ENCODE data around the gene BHLHE23.
"Not testable (repeated sequence)": the region's sequence is repeated elsewhere in the genome, so short reads cannot be mapped to it uniquely, and the experiment has no call there.

The BHLHE23 gene

DNA sequence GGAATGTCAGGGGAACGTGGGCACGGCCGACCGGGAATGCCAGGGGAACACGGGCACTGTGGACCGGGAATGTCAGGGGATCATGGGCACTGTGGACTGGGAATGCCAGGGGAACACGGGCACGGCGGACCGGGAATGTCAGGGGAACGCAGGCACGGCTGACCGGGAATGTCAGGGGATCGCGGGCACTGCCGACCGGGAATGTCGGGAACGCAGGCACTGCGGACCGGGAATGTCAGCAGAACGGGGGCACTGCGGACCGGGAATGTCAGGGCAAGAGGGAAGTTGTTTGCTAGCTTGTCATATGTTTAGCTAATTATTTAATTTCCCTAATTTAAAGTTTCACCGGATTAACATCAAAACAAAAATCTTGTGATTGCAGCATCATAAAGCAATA, 37.4 kb upstream of the BHLHE23 start:
- in situ Hi-C loops (cut with HindIII; ENCODE audit: low sequenced_read_pairs), result no loop called here

DNA sequence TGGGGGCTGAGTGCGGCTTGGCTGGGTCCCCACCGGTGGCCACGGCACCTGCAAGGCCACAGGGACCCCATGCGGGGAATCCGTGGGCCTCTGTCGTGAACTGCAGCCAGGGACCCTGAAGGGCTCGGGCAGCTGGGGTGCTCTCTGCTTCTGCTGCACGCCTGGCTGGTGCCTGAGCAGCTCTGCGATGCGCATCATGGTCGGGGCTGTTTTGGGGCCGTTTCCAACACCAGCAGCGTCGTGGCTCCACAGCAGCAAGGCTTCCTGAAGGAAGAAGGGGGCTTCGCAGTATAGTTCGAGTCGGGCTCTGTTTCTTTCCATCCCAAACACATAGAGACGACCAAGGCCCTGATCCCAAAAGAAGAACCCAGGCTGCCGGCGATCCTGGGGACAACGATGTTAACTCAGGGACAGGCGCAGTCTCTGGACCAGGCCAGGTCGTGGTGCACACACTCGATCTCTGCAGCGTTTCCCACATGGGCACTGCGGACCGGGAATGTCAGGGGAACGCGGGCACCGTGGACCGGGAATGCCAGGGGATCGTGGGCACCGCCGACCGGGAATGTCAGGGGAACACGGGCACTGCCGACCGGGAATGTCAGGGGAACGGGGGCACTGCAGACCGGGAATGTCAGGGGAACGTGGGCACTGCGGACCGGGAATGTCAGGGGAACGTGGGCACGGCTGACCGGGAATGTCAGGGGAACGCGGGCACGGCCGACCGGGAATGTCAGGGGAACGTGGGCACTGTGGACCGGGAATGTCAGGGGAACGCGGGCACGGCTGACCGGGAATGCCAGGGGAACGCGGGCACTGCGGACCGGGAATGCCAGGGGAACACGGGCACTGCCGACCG, 36.8 kb upstream of the BHLHE23 start:
- in situ Hi-C loops (cut with HindIII; ENCODE audit: low sequenced_read_pairs), result no loop called here

DNA sequence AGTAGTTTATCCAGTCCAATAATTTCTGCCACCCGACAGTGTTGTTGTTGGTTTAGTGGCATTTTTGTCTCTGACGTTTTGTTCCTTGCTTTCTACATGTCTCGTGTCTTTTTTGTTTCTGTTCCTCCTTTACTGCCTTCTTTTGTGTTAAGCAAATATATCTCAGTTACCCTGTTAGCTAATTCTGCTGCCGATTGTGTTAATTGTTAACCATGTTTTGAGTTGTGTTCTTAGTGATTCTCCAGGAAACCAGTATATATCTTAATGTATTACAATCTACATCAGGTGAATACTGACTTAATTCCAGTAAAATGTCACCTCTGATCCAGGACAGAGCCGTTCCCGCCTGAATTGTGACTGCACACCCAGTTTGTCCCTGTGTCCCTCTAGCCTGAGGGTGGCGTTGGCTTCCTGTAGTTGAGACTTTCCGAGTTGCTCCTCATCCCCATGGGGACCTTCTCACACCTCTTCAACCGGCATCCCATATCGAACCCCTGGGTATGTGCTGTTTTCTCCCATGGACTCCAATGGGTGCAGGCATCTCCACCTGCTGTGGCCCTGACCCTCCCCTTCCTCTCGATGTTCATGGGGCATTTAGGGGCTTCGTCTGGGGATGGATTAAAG, 35.8 kb upstream of the BHLHE23 start:
- in situ Hi-C loops (cut with HindIII; ENCODE audit: low sequenced_read_pairs), result no loop called here

DNA sequence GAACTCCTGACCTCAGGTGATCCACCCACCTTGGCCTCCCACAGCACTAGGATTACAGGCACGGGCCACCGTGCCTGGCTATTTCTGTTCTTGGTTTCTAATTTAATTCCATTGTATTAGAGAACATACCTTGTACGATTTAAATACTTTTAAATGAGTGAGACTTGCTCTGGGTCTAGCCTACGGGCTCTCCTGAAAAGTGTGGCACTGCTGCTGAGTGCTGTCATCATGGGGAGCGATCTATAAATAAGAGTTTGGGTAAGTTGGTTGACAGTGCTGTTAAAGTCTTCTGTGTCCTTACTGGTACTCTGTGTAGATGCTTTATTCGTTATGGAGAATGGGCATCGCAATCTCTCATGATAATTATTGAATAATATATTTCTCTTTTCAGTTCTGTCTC, 35.0 kb upstream of the BHLHE23 start:
- in situ Hi-C loops (cut with HindIII; ENCODE audit: low sequenced_read_pairs), result no loop called here

- in situ Hi-C loops (cut with HindIII; ENCODE audit: low sequenced_read_pairs), result no loop called here
Measured at GRCh38 chr20:63037669-63038268, 31.0 kb upstream of the BHLHE23 start.

GRCh38 chr20:63036291-63036690, 29.5 kb upstream of the BHLHE23 start:
- in situ Hi-C loops (cut with HindIII; ENCODE audit: low sequenced_read_pairs), result no loop called here

DNA sequence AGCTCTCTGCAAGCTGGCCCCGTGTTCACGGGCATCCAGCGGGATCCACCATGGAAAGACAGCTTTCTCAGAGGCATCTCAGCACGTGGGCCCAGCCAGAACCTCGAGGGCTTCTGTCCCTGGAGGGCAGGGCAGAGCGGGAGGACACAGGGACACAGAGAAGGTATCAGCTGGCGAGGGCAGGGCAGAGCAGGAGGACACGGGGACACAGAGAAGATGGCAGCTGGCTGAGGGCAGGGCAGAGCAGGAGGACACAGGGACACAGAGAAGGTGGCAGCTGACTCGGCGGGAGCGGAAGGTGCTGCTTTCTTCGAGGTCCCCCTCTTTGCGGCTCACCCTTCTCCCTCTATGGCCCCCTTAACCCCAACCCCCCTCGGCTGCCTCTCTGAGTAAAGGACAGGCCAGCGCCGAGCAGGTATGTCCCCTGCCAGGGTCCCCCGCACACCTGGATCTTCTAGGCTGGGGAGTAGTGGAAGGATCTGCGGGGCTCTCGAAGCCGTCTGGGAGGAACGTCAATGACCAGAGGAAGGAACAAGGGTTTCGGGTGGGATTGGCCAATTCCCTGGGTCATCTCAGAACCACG, 28.9 kb upstream of the BHLHE23 start:
- in situ Hi-C loops (cut with HindIII; ENCODE audit: low sequenced_read_pairs), result no loop called here

GRCh38 chr20:63034710-63035602, 28.2 kb upstream of the BHLHE23 start:
- in situ Hi-C loops (cut with HindIII; ENCODE audit: low sequenced_read_pairs), result not testable (repeated sequence)

DNA sequence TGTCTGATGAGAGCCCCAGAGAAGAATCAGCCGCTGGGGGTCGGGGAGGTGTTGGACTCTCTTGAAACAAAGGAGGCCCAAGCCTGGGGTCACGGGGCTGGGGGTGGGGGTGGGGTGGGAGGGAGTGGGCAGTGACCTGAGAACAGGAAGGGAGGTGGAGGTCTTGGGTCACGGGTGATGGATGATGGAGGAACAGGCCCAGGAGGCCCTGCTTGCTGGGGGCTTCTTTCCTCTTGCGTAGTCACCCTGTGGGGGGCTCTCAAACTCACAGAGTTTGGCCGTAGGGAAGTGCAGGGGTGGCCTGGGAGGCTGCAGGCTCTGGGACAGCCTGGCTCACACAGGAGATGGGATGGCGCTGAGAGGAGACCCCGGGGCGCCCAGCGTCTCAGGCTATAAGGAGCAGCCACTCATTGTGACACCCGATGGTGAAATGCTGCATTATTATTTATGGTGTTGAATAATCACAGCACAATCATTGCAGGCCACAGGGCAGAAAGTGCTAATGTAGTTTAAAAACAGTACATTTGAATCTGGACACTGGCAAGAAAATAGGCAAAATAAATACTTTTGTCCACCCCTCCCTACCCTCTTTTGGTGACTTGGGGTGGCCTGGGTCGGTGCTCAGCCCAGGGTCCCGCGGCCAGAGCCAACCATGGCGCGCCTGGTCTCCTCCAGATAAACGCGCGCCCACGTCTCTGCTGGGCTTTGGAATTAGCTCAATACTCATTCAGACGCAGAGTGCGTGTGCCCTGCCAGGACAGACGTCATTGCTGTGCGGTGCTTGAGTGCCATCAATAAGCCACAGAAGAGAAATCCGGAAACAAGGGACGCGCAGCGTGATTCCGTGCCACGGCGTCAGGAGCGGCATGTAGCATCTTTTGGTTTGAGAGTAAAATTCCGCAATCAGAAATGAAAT, 27.3 kb upstream of the BHLHE23 start:
- in situ Hi-C loops (cut with HindIII; ENCODE audit: low sequenced_read_pairs), result no loop called here

GRCh38 chr20:63032861-63033793, 26.4 kb upstream of the BHLHE23 start:
- in situ Hi-C loops (cut with HindIII; ENCODE audit: low sequenced_read_pairs), result no loop called here

DNA sequence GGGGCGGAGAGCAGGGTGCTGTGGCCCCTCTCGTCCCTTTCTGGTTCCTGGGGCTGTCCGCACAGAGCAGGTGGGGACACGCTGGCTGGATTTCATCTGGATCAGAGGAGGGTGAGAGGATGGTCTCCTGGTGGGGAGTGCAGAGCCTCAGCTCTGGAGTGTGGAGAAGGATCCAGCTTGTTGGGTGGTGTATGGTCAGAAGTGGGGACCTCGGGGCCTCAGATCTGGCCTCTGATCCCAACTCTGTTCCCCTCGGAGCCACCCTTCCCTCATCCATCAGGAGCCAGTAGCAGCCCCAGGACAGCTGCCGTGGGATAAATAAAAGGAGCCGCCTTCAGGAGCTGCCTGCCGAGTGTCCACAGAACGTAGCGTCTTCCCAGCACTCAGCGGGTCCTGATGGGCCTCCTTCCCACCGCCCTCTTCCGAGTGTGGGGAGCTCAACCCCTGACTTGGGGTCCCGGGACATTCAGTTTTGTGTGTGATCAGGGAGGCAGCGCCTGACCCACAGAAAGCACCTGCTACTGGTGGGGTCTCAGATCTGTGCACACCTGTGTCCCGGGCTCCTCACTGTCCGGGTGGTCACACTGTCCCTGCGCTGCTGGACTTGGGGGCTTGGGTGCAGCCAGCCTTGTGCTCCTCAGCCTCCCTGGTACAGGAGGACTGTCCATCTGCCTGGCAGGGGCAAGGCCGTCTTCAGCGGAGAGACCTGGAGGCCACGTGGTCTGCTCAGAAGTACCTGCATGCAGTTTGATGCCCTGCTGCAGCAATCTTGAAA, 25.4 kb upstream of the BHLHE23 start:
- in situ Hi-C loops (cut with HindIII; ENCODE audit: low sequenced_read_pairs), result no loop called here

DNA sequence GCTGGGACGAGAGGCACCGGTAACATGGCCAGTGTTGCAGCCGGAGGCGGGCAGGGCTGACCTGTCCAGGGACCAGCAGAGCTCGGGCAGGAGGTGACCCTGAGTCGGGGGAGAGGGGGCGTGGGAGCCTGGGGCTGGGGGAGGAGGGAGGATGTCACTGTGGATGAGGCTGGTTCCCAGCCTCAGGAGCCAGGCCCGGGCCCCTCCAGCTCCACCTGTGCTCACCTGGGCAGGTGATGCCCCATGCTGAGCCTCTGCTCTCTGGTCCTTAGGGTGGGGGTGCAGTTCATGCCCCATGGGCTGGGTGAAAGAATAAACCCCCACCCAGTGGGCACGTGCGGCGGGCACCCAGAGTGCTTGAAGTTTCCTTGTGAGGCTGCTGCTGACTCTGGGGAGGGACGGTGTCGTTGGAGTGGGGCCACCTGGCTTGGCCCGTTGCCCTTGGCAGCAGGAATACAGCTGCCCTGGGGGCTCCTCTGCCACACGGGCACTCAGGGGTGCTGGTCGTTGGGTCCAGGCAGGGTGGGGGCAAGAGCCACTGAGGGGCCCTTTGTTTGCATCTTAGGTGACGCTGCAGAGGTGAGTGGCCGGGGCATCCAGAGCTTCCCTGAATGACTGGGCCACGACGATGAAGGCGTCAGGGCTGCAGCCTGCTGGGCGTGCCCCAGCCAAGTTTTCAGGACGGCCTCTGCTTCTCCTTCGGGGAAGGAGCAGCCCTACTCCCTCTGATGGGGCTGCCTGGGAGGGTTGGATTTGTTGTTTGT, 24.7 kb upstream of the BHLHE23 start:
- in situ Hi-C loops (cut with HindIII; ENCODE audit: low sequenced_read_pairs), result no loop called here

DNA sequence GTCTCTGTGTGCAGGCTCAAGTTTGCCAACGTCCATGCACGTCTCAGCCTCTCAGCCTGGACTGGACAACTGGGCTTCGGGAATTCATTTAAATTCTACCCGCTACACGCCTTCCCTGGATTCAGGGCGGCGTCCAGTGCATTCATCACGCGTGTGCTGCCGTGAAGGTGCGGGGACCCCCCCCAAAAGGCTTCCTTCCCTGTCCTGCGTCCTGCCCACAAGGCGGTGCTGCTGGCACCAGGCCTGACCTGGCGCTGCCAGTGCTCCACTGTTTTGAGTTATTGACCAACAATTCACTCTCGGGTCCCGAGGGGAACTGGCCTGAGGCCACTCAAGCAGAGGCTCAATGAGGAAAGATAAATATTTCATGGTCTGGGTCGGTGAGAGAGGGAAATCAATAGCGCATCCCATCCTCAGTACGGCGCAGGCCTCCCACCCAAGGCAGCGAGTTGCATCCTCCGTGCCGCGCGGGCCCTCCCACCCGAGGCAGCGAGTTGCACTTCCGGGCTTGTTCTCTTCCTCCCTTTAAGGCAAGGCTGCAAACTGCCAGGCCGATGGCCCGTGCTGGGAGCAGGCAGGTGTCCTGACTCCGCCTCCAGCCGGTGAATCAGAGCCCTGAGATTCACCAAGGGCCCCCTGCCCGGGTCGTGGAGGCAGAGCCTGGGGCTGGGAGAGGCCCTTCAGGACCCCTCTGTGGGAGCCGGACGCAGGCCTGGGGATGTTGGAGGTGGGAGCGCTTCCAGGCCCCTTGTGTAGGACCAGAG, 22.8 kb upstream of the BHLHE23 start:
- in situ Hi-C loops (cut with HindIII; ENCODE audit: low sequenced_read_pairs), result no loop called here

DNA sequence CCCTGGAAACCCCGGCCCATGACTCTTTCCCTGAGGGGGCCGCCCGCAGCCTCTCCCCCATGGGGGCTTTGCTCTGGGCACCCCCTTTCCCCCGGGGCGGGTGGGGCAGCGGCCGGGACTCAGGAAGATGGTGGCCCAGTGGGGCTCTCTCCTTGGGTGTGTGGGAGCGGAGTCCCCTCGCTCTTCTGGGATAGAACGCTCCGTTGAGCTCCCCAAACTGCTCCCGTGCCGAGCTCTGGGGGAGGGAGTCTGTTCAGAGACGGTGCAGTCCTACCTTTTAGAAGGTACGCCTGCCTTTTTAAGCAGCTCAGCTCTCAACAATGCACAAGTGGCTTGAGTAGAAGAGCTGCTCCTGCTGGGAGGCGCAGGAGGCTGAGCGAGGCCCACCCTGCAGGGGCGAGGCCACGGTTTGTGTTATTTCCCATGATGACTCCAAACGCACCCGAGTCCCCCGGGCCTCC, 21.7 kb upstream of the BHLHE23 start:
- in situ Hi-C loops (cut with HindIII; ENCODE audit: low sequenced_read_pairs), result no loop called here

- in situ Hi-C loops (cut with HindIII; ENCODE audit: low sequenced_read_pairs), result no loop called here
Measured at GRCh38 chr20:63027922-63028389, 21.2 kb upstream of the BHLHE23 start.
